ENCODE results near the gene SCO2.
A peak's percentile ranks its signal among the peaks of the same experiment; 100 is the strongest.

SCO2 gene

DNA sequence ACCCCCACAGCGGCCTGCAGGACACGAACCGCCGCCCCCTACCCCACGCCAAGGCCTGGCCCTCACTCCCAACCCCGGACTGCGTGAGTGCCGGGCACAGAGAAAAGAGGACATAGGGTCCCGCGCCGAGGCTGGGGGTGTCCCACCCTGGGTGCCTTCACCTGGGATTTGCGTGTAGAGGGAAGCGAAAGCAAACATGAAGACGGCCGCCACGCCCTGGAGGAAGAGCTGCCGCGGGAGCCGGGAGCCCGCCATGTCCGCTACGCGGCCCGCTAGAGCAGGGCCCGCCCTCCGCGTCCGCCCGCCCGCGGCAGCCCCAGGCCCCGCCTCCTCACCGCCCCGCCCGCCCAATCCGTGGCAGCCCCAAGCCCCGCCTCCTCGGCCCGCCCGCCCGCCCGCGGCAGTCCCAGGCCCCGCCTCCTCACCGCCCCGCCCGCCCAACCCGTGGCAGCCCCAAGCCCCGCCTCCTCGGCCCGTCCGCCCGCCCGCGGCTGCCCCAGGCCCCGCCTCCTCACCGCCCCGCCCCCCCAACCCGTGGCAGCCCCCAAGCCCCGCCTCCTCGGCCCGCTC is 17.9 kb downstream of the SCO2 start, which contains the start of gene LMF2:
LMF2 (minus strand) TSS at position 282 of the 570 bp plus-strand sequence; CDS start at position 255, 27 bp downstream.
- DNase-seq (ENCODE audit: low read depth, low spot score), result no peak
- Histone ChIP-seq H3K9ac (ENCODE audit: insufficient read length, low read depth) (peak within 1 kb of the TSS; percentile 97), H3K27me3 (ENCODE audit: insufficient read depth, insufficient read length) (no peaks in the 10 kb centered on the region), H3K9me3 (ENCODE audit: insufficient read depth, low read length) (no peaks in the 10 kb centered on the region), H3K4me3 (ENCODE audit: insufficient read length, low read depth) (peak within 1 kb of the TSS; percentile 85), H3K4me1 (ENCODE audit: insufficient read depth, insufficient read length) (peaks cover 8% of the 10 kb centered on the region), H3K36me3 (ENCODE audit: insufficient read depth, insufficient read length, low read length) (peaks cover 41% of the 10 kb centered on the region)
- TF ChIP-seq YY1 (IDR thresholded peaks at IDR 0.05; ENCODE audit: insufficient read depth, insufficient read length) (no peak), SUZ12 (IDR thresholded peaks at IDR 0.05; ENCODE audit: extremely low read depth, insufficient read depth, insufficient read length) (no peak), ZNF274 (IDR thresholded peaks at IDR 0.05; ENCODE audit: low read depth, low read length) (no peak)

DNA sequence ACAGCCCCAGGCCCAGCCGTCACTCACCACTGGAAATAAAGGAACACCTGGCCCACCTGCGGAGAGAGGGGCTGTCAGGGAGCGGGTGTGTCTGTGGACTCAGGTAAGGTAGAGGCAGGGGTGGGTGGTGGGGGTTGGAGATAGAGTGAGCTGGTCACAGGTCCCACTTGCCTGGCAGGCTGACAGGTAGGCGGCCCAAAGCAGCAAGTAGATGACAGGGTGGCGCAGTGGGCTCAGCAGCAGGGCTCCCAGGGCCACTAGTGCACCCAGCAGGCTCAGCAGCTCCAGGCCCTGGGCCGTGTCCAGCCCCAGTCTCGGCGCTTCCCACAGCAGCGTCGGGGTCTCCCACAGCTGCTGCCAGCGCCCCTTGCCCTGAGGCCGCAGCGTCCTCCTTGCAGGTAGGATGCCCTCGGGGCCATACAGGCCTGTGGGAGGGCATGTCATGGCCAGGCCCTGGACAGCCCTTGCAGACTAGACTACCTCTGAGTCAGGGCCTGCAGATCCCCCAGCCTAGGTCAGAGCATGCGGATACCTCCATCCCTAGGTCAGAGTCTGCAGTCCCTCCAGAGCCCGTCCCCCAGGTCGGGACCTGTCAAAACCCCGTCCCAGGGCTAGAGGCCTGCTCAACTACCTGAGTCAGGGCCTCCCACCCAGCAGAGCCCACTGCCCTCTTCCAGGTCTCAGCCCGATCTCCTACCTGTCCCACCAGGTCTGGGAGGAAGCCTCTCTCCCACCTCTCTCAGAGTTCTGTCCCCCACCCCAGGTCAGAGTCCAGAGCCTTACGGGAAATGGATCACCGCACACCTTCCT is 18.6 kb downstream of the SCO2 start:
- peak overlapping the region; percentile 97 for H3K9ac ChIP-seq (ENCODE audit: insufficient read length, low read depth)
- H3K36me3 ChIP-seq (ENCODE audit: insufficient read depth, insufficient read length, low read length), result peaks cover 40% of the 10 kb centered on the region
- peak overlapping the region; percentile 85 for H3K4me3 ChIP-seq (ENCODE audit: insufficient read length, low read depth)
- TF ChIP-seq YY1 (IDR thresholded peaks at IDR 0.05; ENCODE audit: insufficient read depth, insufficient read length) (no peak), SUZ12 (IDR thresholded peaks at IDR 0.05; ENCODE audit: extremely low read depth, insufficient read depth, insufficient read length) (no peak)
- H3K9me3 ChIP-seq (ENCODE audit: insufficient read depth, low read length), result no peaks in the 10 kb centered on the region
- H3K4me1 ChIP-seq (ENCODE audit: insufficient read depth, insufficient read length), result peaks cover 8% of the 10 kb centered on the region
- H3K27me3 ChIP-seq (ENCODE audit: insufficient read depth, insufficient read length), result no peaks in the 10 kb centered on the region
- DNase-seq (ENCODE audit: low read depth, low spot score), result no peak

DNA sequence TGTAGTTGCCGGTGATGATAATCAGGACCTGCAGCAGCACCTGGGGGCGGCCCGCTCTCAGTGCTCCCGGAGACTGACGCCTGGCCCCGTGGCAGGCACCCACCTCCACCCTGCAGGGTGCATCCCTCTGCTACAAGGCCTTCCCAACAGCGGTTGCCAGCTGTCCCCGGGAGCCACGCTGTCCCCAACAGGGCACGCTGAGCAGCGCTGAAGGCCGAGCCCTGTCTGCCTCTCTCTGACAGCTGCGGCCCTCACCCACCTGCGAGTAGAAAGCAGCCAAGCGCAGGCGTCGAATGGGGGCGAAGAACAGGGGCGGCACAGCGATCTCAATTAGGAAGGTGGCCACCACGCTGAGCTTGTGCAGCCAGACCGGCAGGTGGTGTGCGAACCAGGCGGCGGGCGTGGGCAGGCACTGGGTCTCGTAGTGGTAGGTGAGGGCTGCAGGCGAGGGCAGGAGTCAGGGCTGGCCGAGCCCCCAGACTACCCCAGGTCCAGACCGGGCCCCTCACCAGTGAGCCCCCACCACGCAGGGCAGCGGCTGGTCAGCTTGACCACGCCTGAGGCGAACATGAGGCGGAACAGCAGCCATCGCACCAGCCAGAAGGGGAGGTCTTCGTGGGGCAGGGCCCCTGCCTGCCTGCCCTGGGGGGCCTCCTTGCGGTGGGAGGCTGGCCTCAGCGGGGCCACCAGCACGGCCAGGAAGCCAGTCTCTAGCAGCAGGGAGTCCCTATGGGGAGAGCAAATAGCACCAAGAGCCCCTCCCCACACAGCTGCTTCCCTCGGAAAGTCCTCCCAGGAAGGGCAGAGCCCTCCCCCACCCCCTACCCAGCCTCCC is 19.4 kb downstream of the SCO2 start:
- H3K27me3 ChIP-seq (ENCODE audit: insufficient read depth, insufficient read length), result no peaks in the 10 kb centered on the region
- H3K4me1 ChIP-seq (ENCODE audit: insufficient read depth, insufficient read length), result peaks cover 8% of the 10 kb centered on the region
- TF ChIP-seq YY1 (IDR thresholded peaks at IDR 0.05; ENCODE audit: insufficient read depth, insufficient read length) (no peak), SUZ12 (IDR thresholded peaks at IDR 0.05; ENCODE audit: extremely low read depth, insufficient read depth, insufficient read length) (no peak), ZNF274 (IDR thresholded peaks at IDR 0.05; ENCODE audit: low read depth, low read length) (no peak)
- DNase-seq (ENCODE audit: low read depth, low spot score), result no peak
- peaks cover 40% of the 10 kb centered on the region for H3K36me3 ChIP-seq (ENCODE audit: insufficient read depth, insufficient read length, low read length)
- no peaks in the 10 kb centered on the region for H3K9me3 ChIP-seq (ENCODE audit: insufficient read depth, low read length)
- H3K9ac ChIP-seq (ENCODE audit: insufficient read length, low read depth), result no peak overlapping the region
- no peak overlapping the region for H3K4me3 ChIP-seq (ENCODE audit: insufficient read length, low read depth)

DNA sequence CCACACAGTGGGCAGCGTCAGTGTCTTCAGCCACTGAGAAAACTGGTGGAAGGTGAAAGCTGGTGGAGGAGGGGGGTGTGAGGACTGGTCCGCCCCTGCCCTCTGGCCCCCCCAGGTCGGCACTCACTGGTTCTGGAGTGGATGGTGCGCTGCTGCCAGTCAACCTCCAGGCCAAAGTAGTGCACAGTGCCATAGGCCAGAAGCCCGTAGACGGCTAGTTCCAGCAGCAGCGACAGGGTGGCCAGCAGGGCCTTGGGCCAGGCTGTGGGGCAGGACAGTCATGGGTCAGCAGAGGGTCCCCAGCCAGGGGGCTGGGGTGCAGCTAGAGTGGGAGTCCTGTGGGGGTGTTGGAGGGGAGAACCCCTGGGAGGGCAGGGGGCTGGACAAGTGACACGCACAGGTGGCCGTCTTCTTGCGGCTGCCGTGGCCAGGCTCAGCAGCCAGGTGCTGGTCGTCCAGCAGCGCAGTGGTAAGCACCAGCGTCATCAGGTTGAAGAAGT is 20.1 kb downstream of the SCO2 start:
- H3K4me1 ChIP-seq (ENCODE audit: insufficient read depth, insufficient read length), result peaks cover 8% of the 10 kb centered on the region
- DNase-seq (ENCODE audit: low read depth, low spot score), result no peak
- no peak for TF ChIP-seq YY1 (IDR thresholded peaks at IDR 0.05; ENCODE audit: insufficient read depth, insufficient read length)
- TF ChIP-seq SUZ12 (IDR thresholded peaks at IDR 0.05; ENCODE audit: extremely low read depth, insufficient read depth, insufficient read length), result no peak
- TF ChIP-seq ZNF274 (IDR thresholded peaks at IDR 0.05; ENCODE audit: low read depth, low read length), result no peak

DNA sequence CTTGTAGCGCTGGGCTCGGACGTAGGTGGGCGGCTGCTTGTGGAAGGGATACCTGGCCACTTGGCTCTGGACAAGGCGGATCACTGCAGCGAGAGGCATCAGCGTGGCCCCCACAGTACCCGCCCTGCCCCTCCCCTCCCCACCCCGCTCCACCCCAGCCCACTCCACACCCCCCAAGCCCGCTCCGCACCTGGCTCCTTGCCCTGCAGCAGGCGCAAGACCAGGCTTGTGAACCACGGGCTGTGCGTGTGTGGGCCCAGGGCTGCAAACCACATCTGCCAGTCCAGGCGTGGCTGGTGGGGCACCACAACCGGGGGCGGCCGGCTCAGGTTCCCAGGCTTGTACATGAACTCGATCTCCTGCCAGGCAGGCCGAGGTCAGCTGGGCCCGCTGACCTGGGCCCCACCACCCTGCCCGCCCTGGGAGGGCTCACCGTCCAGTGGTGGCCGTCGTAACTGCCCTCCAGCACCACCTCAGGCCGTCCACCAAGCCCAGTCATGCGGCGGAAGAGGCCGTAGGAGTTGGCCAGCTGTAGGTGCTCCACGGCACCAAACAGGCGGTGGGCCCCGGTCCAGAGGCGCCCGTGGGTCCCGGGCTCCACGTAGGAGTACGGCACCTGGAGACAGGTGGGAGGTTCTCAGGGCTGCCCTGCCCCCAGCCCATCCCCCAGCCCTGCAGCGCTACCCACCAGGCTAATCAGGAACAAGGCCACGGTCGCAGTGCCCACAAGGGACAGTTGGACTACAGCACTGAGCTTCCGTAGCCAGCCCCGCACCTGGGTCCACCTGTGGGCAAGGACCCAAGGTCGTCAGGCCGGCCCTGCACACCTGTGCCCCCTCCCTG is 20.8 kb downstream of the SCO2 start:
- H3K9ac ChIP-seq (ENCODE audit: insufficient read length, low read depth), result no peak overlapping the region
- no peaks in the 10 kb centered on the region for H3K9me3 ChIP-seq (ENCODE audit: insufficient read depth, low read length)
- H3K4me1 ChIP-seq (ENCODE audit: insufficient read depth, insufficient read length), result peaks cover 8% of the 10 kb centered on the region

More for the DNA sequence above, 20.1 kb downstream of the SCO2 start:
- H3K27me3 ChIP-seq (ENCODE audit: insufficient read depth, insufficient read length), result no peaks in the 10 kb centered on the region
- no peak overlapping the region for H3K4me3 ChIP-seq (ENCODE audit: insufficient read length, low read depth)
- H3K36me3 ChIP-seq (ENCODE audit: insufficient read depth, insufficient read length, low read length), result peaks cover 40% of the 10 kb centered on the region
- H3K9me3 ChIP-seq (ENCODE audit: insufficient read depth, low read length), result no peaks in the 10 kb centered on the region
- H3K9ac ChIP-seq (ENCODE audit: insufficient read length, low read depth), result no peak overlapping the region

DNA sequence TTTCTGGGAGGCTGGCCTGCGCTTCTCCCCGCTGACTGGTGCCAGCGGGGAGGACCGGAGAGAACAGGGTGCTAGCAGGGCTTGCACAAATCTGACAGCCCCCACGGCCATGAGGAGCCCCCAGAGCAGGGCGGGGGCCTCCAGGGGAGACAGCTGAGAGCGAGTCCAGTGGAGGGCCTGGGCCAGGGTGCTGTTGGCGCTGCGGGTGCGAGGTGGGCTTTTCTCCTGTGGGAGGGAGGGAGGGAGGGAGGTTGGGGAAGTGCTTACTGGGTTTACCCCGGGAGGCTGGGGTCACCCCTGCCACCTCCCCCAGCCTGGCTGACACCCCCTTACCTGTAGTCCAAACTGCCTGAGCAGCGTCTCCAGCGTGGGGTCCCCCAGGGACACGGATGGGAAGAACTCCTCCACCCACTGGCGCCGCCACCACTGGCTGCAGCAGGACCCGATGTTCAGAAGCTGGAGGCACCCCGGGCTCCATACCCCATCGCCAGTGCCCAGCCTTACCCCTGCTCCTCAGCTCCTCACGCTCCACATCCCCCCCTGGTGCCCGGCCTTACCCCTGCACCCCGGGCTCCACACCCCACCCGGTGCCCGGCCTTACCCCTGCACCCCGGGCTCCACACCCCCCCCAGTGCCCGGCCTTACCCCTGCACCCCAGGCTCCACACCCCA is 21.8 kb downstream of the SCO2 start:
- H3K4me1 ChIP-seq (ENCODE audit: insufficient read depth, insufficient read length), result peaks cover 8% of the 10 kb centered on the region
- H3K27me3 ChIP-seq (ENCODE audit: insufficient read depth, insufficient read length), result no peaks in the 10 kb centered on the region
- no peaks in the 10 kb centered on the region for H3K9me3 ChIP-seq (ENCODE audit: insufficient read depth, low read length)
- no peak for DNase-seq (ENCODE audit: low read depth, low spot score)
- peaks cover 40% of the 10 kb centered on the region for H3K36me3 ChIP-seq (ENCODE audit: insufficient read depth, insufficient read length, low read length)
- TF ChIP-seq ZNF274 (IDR thresholded peaks at IDR 0.05; ENCODE audit: low read depth, low read length) (no peak), SUZ12 (IDR thresholded peaks at IDR 0.05; ENCODE audit: extremely low read depth, insufficient read depth, insufficient read length) (no peak), YY1 (IDR thresholded peaks at IDR 0.05; ENCODE audit: insufficient read depth, insufficient read length) (no peak)
- H3K9ac ChIP-seq (ENCODE audit: insufficient read length, low read depth), result no peak overlapping the region
- no peak overlapping the region for H3K4me3 ChIP-seq (ENCODE audit: insufficient read length, low read depth)

More for the DNA sequence above, 20.8 kb downstream of the SCO2 start:
- H3K36me3 ChIP-seq (ENCODE audit: insufficient read depth, insufficient read length, low read length), result peaks cover 40% of the 10 kb centered on the region
- DNase-seq (ENCODE audit: low read depth, low spot score), result no peak
- H3K4me3 ChIP-seq (ENCODE audit: insufficient read length, low read depth), result no peak overlapping the region
- no peaks in the 10 kb centered on the region for H3K27me3 ChIP-seq (ENCODE audit: insufficient read depth, insufficient read length)
- TF ChIP-seq YY1 (IDR thresholded peaks at IDR 0.05; ENCODE audit: insufficient read depth, insufficient read length) (no peak), ZNF274 (IDR thresholded peaks at IDR 0.05; ENCODE audit: low read depth, low read length) (no peak), SUZ12 (IDR thresholded peaks at IDR 0.05; ENCODE audit: extremely low read depth, insufficient read depth, insufficient read length) (no peak)

All from NT2/D1 (cell line).